HG03520 (cell line): ENCODE measurements around the gene PTPRN2.

ENCODE experiments used
- ATAC-seq: cut with Tn5 transposase; IDR thresholded peaks from one replicate; pipeline ENCODE4 v1.9.1; 2021; ENCODE audit warnings: mild to moderate bottlenecking, moderate library complexity; ENCODE audit not compliant: unreplicated experiment

The PTPRN2 gene

GRCh38 chr7:158073845-158074840 is 513.5 kb downstream of the PTPRN2 start:
- no peak for ATAC-seq

- ATAC-seq: no peak
Observed at GRCh38 chr7:158072991-158073730, 514.5 kb downstream of the PTPRN2 start.

GRCh38 chr7:158070222-158070920 is 517.3 kb downstream of the PTPRN2 start:
- ATAC-seq: no peak

DNA sequence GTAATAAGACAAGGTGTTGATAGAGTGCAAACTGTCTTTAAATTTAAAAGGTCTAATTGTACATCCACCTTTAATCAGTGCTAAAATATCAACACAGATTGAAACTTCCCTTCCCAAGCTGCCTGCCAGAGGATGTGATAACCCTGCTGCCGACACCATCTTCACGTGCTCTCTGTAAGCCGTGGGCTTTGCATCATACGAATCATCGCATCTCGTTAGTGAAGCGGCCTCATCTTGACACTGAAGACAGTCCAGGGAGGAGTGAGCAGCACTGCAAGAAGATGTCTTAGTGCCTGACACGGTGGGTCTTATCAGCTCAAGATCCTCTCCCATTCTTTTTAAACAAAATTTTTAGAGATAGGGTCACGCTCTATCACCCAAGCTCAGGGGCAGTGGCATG is 518.8 kb downstream of the PTPRN2 start:
- ATAC-seq: no peak

GRCh38 chr7:158067931-158068482 is 519.6 kb downstream of the PTPRN2 start:
- no peak for ATAC-seq

DNA sequence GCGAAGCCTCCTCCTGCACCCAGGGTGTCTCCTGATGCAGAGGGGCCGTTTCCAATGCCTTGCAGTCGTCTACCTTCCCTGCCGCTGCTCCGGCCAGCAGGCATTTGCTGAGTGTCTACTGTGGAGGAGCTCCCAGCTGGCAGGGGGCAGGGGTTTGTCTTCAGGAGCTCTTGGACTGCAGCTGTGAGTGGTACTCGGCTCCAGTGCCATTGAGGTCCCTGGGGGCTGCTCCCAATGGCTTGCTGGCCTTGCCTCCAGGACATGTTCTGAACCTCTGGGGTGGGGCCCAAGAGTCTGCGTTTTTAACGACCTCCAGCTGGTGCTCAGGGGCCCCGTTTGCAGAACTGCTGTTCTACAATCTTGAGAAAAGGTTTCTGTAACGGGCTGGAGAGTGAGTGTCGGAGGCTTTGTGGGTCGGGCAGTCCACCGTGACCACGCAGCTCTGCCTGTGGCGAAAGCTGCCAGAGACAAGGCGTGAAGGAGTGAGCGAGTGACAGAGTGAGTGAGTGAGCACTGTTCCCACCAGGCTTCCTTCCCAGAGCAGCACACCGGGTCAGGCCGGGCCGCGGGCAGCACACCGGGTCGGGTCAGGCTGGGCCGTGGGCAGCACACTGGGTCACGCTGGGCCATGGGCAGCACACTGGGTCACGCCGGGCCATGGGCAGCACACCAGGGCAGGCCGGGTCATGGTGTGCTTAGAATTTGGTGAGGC is 520.2 kb downstream of the PTPRN2 start:
- no peak for ATAC-seq

DNA sequence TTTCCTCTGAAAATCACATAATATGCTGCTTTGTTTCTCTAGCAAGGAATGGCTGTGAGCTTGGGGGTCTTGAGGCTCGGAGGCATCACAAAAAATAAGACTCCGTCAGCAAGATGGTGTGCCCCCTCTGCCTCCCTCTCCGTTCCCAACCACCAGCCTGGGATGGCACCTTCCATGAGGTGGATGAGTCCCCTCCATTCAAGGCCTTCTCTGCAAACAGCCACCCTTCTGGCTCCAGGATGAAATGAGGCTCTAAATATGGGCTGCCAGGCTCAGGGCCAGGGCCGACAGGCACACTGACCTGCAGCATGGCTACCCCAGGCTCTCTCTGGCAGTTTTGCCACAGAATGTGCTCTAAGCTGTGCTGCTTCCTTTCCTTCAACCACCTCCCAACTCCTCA is 521.5 kb downstream of the PTPRN2 start:
- no peak for ATAC-seq

- no peak for ATAC-seq
Observed at GRCh38 chr7:158065340-158065739, 522.3 kb downstream of the PTPRN2 start.

DNA sequence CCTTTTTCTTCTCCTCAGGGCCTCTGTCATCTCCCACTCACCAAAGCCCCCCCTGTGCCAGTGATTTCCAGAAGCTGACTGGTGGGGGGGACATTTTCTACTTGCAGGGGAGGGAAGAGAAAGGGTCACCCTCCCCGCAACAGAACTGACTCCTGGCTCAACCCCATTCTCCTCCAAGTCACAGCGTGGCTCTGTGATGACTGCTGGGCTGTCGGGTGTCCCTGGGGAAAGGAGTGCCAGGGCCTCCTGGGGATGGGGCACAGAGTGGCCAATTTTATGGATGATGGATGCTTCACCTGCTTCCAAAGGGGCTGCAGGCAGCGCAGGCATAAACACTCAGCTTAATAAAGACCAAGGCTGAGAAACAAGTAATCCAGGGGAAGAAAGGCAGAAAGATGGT is 523.0 kb downstream of the PTPRN2 start:
- no peak for ATAC-seq

- ATAC-seq: no peak
Observed at GRCh38 chr7:158063850-158064610, 523.6 kb downstream of the PTPRN2 start.

- ATAC-seq: no peak
Observed at GRCh38 chr7:158062661-158063060, 525.0 kb downstream of the PTPRN2 start.

GRCh38 chr7:158061884-158062656 is 525.6 kb downstream of the PTPRN2 start:
- ATAC-seq: no peak

GRCh38 chr7:158061026-158061630 is 526.5 kb downstream of the PTPRN2 start:
- ATAC-seq: no peak

DNA sequence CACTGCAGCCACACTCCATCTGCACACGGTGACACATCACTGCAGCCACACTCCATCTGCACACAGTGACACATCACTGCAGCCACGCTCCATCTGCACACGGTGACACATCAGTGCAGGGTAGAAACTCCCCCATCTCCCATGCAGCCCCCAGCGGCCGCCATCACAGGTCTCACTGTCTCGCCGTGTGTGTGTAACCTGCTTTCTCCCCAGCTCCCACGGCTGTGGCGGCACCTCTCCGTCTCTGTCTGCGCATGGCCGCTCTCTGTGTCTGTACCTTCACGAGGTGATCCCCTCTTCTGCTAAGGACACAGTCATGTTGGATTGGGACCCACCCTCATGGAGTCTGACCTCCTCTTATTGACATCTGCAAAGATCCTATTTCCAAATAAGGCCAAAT is 527.4 kb downstream of the PTPRN2 start:
- ATAC-seq: no peak

DNA sequence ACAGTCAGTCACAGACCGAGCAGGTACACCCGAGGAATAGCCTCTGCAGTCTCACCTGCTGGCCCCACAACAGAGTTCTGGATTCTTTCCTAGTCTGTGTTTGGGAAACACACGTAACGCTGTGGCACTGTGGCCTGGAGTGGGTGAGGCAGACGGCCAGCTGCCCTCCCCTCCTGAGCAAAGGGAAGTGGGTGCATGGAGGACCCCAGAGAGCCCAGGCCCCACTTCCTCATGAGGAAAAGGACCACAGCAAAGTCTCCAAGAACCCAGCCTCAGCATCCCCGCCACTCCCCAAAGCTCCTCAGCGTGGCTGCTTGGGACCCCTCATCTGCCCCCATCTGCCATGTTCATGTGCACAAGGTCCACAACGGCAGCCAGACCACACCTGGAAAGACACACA is 530.2 kb downstream of the PTPRN2 start:
- ATAC-seq: no peak

DNA sequence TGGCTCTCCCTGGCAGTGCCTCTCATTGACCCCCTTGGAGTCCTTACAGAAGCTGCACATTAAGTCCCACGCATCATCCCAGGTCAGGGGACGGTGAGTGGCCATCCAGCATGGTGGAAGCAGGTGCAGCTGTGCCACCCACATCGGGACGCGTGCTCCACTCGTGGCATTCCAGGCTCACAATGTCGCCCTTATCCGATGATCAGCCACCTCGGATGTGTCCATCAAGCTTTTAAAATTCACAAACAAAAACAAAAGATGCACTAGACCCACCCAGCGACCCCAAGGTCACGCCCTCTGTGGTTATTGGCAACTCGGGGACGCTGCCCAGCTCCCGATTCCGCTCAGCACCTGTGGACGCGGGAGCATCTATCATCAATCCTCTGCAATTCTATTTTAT is 530.9 kb downstream of the PTPRN2 start:
- ATAC-seq: no peak

DNA sequence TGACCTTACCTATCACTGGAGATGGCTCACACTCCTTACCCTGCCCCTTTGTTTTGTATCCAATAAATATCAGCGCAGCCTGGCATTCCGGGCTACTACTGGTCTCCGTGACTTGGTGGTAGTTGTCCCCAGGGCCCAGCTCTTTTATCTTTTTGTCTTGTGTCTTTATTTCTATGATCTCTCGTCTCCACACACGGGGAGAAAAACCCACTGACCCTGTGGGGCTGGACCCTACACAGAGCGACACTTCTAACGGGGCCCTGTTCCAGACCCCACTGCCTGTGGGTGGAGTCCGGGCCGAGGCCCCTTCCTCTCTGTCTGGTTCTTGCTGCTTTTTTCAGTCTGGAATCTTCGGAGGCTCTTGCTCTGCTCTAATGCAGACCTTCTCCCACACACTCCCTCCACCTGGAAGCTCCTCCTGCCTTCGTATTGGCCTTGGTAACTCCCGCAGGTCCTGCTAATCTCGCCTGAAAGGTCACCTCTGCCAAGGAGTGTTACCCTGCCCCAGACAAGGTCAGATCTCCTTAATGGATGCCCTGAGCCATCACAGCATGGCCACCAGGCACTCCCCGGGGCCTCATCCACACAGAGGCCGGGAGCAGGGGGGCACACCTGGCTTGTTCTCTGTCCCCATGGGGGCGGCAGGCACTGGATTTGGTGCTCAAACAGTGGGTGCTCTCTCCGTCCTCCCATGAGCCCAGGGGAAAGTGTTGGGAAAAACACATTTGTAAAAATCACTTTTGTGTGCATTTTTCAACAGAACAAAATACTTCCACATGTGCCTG is 531.7 kb downstream of the PTPRN2 start:
- ATAC-seq: no peak

- ATAC-seq: no peak
Observed at GRCh38 chr7:158054611-158055010, 533.0 kb downstream of the PTPRN2 start.
